GM19397 (cell line): ENCODE results near the gene TBC1D4.
A peak's percentile ranks its signal among the peaks of the same experiment; 100 is the strongest.

Experiments used
- ATAC-seq: cut with Tn5 transposase; IDR thresholded peaks from one replicate; pipeline ENCODE4 v1.9.1; 2021; ENCODE audit warnings: mild to moderate bottlenecking, moderate library complexity; ENCODE audit not compliant: unreplicated experiment

TBC1D4 gene

DNA sequence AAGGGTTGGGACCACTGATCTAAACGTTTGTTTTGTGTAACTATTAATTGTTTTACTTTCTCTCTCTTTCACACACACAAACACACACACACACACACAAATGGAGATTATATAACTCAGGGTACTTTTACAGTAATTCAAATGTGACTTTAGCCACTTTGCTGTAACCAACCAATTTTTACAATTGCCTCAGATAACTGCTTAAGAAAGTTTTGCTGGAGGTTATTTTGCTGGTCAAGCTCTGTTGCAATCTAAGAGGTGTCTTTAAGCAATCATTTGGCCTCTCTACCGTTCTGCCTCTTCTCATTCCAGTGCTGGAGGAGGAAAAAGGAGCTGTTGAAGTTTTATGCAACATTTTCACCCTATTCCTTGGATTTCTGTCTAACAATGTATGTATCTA, 63.0 kb downstream of the TBC1D4 start:
- no peak for ATAC-seq

GRCh38 chr13:75418186-75418843, 63.7 kb downstream of the TBC1D4 start:
- ATAC-seq, result no peak

DNA sequence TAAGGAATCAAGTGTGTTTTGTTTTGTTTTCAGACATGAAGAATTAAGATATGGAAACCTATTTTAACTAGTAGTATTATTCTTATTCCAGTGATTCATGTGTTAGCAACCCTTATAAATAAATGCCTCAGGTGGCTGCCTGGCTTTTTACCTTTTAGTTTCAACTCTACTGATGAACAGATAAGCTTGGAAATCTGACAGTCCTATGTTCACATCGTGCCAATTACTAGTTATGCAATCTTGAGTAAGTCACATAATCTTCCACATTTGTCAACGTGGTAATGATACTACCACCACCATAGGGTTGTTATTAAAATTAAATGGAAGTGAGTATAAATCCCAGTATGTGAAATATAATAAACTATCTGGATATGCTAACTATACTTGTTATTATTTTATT, 64.3 kb downstream of the TBC1D4 start:
- no peak for ATAC-seq

DNA sequence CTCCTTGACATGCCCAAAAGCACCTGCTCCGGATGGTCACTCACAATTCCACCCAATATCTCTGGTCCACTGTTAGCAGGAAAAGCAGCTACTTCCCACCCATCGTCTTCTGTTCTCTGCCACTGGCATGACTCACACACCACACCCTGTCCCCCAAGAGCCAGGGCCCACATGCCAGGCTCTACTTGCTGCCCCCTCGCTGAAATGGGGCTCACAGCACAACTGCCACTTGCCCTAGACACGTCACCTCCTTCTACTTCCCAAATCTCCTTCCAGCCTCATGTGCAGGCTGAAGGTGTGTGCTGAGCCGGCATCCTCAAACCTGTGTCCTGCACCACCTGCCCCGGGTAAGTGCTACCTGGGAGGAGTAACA, 65.0 kb downstream of the TBC1D4 start:
- ATAC-seq, result peak; percentile 24

DNA sequence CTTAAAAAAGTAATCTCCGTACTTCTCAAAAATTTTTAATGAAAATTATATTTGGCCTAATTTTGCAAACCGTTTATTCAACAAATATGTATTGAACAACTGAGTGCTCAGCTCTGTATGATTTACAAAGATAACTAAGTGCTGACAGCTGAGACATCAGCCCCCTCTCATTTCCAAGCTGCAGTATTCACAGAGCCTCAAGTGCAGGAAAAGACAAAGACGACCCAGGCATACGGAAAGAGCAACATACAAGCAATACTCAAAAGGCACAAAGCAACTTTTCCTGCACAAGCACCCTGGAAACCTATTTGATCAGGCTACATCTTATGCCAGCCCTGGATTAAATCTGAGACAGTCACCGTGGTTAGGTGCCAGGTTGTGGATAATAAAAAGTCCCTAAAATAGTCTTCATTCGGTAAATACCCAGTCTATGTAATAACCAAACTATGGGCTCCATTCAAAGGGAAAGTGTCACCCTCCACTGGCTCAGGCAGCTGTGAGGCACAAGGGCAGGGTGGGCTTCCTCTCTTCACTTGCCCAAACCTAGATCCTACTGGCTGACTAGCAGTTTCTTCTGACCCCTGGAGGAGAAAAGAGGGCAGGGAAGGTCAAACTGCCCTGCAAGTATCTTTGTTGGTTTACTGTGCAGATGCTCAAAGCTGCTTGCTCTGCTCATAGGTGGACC, 65.5 kb downstream of the TBC1D4 start:
- ATAC-seq, result peak; percentile 73

DNA sequence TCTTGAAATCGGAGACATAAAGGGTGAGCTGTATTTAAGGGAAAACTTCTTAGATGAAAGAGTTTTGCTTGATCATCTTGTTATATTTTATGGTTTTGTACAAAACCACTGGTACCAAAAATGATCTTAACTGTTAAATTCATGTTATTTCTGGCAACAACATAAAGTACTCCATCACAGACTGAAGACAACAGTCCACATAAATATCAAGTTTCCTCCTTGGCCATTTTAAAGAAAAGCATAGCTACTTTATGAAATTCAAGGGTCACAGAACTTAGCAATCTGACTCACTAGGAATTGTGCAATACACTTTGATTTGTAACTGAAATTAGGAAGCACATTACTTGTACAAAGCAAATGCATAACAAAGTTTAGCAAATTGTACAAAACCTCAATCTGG, 66.3 kb downstream of the TBC1D4 start:
- ATAC-seq, result no peak

DNA sequence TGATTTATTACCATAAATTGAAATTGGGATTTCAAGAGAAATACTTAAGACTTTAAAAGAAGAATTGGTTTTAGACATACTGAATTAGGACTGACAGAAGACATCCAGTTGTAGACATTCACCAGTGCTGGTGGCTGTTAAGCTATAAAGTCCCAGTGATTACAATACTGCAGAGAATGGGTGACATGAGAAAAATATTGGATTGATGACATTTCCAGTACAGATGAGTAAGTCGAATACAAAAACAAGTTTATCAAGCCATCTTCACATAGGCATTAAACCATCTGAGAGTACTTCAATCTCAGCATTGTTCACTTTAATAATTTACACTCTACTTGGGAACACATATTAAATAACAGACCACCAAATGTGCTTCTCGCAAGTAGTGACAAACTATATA, 66.8 kb downstream of the TBC1D4 start:
- no peak for ATAC-seq

DNA sequence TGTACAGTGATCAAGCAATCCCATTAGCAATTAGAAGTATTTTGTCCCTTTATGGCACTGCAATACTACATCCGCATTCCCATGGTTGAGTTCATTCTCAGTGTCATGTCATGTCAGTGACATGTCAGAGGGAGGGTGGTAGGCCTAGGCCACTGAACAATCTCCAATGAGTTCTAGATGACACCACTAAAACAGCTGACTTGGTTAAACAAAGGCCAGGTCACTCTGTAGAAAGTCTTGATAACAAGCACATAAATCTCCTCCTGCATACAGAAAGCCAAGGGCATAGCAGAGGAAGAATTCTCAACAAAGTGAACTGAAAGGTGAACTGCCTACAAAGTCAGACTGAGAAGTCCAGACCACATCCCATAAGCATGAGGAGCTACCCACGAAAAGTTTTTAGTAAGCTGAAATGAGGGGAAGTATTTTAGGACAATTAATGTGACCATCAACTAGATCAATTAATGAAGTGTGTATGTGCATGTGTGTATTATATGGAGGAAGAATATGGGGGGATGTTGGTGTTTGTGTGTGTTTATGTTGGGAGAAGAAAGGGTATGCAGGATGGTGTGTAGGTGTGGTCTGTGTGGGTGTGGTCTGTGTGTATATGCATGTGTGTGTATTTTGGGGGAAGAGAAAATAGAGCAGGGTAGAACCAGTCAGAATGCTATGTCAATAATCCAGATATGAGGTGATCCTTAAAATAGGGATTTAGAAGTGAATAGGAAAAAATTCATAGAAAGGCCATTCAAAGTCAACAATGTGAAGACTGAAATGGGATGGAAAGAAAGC, 67.7 kb downstream of the TBC1D4 start:
- no peak for ATAC-seq

DNA sequence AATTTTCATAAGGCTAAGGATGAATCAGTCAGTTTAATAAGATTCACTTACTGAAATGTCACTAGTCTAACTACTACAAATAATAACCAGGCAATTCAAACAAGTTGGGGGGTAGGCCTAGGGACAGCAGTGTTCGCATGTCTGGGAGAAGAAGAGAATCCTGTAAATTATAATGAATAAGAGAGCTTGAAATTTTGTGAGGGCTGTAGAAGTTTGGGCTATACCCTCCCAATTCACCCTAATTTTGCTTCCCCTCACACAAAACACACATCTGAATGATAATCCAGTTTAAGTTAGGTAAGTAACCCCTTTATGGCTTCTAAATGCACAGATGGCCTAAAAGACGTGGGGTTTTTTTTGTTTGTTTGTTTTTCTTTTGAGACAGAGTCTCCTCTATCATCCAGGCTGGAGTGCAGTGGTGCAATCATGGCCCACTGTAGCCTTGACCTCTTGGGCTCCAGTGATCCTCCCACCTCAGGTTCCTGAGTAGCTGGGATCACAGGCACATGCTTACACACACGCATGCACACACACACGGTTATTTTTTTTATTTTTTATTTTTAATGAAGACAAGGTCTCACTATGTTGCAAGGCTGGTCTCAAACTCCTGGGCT, 69.9 kb downstream of the TBC1D4 start:
- no peak for ATAC-seq

GRCh38 chr13:75410207-75410606, 71.8 kb downstream of the TBC1D4 start:
- ATAC-seq, result no peak

DNA sequence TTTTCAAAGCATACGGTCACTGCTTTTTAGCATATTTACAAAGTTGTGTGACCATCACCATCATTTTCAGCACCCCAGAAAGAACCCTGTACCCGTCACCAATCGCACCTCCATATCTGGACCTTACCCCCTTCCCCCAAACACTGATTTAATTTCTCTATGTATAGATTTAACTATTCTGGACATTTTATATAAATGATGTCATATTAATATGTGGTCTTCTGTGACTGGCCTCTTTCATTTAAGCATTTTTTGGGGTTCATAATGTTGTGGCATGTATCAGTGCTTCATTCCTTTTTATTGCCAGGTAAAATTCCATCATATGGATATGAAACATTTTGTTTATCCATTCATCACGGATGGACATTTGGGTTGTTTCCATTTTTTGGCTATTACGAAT, 74.0 kb downstream of the TBC1D4 start:
- ATAC-seq, result no peak

DNA sequence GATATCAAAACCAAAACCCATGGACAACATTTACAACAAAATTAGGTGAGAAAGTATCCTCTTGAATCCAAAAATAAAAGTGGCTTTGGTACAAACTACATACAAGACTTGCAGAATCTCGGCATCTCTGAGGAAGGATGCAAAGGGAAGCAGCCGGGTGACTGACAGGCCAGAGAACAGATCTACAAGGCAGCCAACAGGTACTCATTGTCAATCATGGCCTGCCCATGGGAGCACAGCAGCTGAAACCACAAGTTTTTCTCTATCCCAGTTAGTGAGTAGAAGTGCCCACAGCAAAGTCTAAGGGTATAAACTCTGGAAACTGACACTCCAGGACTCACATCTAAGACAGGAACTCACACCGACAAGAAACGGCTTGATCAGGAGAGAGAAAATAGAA, 74.5 kb downstream of the TBC1D4 start:
- ATAC-seq, result no peak

- ATAC-seq, result no peak
Observed at GRCh38 chr13:75405976-75406703, 75.8 kb downstream of the TBC1D4 start.

DNA sequence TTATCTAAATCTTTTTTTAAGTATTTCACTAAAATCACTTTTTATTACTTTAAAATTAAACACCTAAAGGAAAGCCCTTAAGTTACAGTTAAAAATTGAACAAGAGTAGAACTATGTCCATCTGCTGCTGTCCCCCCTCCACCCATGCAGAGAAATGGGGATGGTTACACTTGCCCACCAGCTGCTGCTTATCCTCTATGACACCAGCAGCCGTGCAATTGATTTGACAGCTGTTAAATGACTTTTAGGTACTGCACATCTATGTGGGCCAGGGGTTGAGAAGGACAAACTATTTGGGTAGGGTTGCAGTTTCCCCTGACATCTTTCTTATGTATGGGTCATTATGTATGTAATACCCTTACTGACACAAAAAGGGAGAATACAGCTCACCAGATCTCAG, 77.2 kb downstream of the TBC1D4 start:
- ATAC-seq, result no peak

- ATAC-seq, result no peak
Observed at GRCh38 chr13:75402787-75403186, 79.2 kb downstream of the TBC1D4 start.

DNA sequence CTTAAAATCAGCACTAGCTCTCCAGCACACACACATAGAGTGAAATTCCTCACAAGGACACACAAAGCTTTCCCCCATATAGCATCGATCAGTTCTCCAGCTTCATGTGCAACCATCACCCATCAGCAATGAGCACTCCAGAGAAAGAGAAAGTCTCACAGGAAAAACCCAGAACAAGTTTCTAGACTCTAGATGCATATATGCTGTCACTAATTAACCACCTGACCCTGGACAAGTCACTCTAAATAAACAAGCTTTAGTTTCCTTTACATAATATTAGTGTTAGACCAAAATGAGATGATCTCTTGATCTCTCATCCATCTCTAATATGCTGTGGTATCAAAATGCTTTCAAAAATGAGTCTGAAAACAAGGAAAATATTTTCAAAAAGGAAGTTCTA, 81.2 kb downstream of the TBC1D4 start:
- ATAC-seq, result no peak

DNA sequence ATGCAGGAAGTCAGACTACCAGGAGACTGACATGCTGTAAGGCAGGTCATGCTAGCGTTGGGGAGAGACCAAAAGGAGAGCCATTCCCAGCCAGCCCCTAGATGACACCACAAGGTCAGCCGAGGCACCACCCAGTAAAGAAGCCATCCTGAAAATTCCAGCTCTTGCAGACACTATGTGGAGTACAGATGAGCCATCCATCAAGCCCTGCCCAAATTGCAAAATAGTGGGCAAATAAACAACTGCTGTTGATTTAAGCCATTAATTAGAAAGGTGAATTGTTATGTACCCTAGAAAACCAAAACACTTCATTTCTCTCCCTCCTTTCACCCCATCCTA, 82.1 kb downstream of the TBC1D4 start:
- ATAC-seq, result no peak

DNA sequence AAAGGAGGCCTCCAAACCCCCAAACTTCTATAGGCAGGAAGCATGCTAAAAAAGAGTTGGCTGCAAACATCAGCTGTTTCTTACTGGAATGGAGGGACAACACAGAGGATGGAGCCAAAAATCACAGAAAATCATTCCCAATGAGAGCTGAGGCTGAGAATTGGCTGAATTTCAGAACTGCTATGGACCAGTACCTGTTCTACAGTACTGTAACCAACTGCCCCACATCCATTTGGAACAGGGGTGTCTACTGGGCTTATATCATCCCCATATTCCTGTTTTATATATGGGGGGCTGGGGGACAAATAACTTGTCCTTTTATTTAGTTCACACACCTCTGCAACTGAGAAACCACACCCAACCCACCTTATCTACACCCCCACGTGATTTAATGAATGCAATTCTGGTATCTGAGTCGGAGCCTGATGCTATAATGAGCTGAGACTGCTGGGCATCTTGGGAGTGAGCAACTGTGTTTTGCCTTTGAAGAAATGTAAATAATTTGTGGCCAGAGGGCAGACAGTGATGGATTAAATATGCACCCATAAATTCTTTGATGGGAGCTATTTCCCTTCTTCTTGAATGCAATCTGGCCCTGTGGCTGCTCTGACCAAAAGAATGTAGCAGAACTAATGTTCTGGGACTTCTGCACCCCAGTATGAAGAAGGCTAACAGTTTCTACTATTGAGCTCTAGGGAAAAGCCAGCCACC, 82.6 kb downstream of the TBC1D4 start:
- ATAC-seq, result no peak

- ATAC-seq, result no peak
Observed at GRCh38 chr13:75398072-75398471, 83.9 kb downstream of the TBC1D4 start.

- no peak for ATAC-seq
Observed at GRCh38 chr13:75395901-75396300, 86.1 kb downstream of the TBC1D4 start.

DNA sequence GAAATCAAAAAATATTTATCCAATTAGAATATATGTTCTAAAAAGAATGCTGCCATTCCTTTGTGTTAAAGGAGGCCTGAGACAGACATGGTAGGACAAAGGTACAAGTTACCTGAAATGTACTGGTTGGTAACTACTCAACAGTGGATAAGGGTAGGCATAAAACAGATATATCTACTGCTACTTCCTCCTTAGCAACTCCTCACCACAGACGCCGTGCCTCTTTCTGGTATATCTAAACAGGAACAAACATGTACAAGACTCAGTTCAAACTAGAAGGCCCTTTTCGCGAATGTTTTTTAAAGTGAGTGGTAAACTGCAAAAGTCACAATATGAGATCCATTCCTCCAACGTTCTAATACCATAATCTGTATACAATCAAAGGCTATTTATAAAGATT, 86.9 kb downstream of the TBC1D4 start:
- ATAC-seq, result no peak
